RCC 7860 (cell line): Measurements from ENCODE around the gene TSPAN7.

Experiments
- DNase-seq: peaks from one replicate; pipeline ENCODE4 v3.0.0-alpha.2; 2015; ENCODE audit warnings: low spot score
- FAIRE-seq: peaks from 2 replicates; lab custom pipeline; 2012; peaks lifted over from hg19 to GRCh38; lab: Jason Lieb, UNC

Gene TSPAN7

DNA sequence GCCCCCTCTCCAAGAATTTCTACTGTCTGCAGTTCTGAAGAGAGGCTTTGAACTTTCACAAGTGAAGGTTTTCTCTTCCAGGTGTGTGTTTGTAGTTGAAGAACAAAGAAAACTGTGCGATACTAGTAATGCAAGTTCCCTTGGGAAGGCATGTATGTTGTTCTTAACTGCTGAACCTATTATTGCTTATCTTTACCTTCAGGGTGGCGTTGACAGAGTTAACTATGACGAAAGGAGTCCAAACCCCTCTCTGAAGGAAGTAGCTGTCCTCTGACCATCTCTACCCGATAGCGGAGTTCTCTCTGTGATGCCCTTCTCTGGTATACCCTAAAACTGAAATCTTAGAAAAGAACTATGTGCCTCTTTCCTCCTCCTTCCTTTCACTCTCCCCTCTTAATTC is 79.9 kb downstream of the TSPAN7 start:
- FAIRE-seq = no peak
- no peak for DNase-seq

DNA sequence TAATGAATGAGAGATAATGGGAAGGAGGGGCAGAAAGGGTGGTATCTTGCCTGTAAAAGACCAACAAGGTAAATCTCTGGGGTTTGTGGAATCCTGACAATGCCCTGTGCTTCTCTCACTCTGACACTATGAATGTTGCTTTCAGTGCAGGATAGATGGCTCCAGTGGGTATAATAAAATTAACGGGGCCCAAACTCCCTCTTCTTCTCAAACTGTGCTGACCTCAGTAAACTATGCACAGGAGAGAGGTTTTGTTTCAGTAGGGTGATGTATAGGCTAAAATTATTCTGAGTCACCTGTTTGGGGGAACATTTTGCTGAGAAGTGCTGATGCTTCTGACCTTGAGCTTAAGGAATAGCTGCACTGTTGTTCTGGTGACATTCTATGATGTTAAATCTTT is 82.6 kb downstream of the TSPAN7 start:
- no peak for FAIRE-seq

DNA sequence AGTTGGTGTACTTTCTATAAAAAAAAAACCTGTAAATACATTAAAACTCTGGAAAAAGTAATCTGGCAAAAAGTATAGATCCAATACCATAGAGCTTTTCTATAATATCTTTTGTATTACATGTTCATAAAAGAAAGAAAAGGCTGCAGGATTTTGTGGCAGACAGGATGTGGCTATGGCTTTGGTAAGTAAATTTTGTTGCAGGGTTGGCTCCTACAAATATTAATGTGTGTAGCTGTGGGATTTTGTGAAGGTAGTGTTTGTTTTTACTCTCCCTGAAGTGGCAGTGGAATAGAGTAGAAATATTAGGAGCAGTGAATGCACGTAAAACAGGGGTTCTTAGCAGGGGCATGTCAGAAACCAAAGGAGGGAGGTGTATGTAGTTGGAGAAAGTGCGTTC is 84.8 kb downstream of the TSPAN7 start:
- DNase-seq = no peak
- no peak for FAIRE-seq

More for the DNA sequence above, 82.6 kb downstream of the TSPAN7 start:
- no peak for DNase-seq

DNA sequence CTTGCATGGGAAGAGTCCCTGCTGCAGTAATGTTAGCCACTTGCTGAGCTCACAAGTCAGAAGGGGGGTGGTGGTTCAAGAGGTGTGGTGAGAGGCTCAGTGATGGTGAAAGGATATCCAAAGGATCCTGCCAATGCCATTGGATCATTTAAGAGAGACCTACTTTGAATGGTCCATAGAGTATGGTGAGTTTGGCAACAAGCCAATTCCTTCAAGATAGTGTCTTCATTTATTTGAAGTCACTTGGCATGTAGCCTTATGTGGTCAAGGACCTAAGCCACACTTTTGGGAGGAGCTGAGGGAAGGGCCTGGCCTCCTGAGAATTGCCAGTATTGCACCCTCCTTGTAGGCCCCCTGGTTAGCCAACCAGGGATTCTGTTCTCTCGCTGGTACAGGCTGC is 87.9 kb downstream of the TSPAN7 start:
- DNase-seq (no peak), FAIRE-seq (no peak)

DNA sequence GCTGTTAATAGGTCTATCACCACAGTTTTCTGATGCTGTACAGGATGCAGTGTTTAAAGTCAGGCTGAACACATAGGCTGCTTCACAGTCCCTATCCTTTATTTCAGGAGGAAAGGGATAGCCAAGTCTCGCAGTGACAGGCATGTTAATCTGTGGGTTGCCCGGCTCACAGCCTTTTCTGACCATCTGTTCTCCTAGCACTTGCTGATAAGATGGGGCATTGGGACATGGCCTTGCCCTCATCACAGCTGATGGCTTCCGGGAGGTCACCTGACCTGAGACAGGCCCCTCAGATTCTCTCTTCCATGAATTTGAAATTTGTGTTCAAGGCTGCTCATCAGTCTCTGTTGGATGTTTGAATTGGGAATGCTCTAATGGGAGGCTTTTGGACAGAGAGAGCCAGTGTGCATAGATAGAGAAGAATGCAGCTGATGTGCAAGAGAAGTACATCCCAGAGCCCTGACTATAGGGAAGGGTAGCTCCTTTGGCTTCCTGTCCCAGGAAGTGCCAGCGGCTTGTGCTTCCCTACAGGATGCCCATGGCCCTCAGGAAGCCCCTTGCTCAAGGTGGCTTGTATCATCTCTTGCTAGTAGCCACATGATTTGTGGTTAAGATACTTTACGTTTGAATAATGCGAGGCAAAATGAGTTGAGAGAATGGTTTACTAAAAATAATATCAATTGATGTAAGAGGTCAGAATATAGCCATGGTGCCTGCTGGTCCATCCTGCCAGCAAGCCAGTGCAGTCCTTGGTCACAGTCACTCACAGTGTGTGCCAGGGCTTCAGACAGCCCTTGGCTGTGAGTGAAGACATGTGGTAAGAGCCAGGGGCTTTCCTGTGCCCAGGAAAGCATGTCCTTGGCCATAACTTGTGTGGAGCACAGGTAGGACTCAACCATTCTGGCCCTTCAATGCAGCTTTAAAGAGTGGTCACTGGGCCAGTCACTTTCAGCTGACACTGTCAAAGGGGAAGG is 88.6 kb downstream of the TSPAN7 start:
- no peak for DNase-seq
- FAIRE-seq = no peak

DNA sequence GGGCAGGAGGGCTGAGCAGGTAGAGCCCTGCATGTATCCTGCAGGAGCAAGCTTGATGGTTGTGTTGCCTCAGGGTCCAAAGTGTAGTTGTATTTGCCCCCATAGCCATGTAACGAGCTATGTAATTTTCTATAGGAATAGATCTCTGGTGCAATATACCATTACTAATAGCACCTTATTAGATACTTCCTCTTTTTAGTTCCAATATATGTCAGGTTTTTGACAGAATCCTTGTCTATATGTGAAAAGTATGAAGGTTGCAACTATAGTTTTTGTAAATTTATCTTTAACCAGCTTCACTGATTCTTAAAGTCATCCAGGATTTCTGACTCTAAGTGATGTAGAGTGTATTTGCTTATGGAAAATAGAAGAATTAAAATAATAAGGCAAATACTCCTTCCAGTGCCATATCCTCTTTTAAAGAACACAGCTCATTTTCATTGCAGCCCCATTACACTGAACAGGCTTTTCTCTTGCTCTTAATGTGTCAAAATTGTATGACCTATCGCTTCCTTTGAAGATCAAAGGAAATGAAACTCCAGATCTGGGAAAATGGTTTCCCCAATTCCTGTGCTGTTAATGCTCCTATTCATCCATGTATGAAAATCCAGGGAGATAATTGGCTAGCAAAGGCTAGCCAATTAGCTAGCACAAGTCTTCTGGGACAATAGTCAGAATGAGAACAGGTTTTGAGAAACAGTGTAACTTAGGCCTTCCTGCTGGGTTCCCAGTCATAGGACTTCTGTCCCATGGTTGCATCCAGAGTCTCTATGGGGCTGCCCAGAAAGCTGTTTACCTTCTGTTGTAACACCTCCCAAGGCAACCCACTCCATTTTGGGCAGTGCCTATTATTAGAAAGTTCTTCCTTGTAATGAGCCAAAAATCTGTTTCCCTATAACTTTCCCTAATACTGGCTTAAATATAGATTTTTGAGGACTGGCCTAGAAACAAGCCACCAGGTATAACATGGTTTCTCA is 90.6 kb downstream of the TSPAN7 start:
- FAIRE-seq (no peak), DNase-seq (no peak)

DNA sequence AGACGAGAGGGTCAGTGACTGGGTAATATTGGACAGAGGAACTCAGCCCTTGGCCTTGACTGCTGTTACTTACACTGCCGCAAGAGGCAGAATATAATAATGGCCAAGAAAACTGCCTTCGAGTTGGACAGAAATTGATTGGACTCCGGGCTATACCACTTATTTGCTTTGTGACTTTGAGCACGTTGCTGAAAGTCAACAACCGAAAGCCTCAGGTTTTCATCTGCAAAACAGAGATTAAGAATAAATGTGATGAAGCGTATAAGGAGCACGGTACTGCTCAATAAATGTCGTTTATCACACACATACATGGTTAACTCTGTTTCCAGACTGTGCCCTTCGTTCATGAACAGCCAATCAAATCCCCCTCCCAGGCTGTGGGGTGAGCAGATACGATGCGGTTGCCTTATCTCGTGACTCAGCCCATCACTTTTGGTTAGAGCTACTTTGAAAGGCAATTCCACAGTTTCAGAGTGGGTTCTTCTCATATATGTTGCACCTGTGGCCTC is 91.6 kb downstream of the TSPAN7 start:
- FAIRE-seq = no peak

DNA sequence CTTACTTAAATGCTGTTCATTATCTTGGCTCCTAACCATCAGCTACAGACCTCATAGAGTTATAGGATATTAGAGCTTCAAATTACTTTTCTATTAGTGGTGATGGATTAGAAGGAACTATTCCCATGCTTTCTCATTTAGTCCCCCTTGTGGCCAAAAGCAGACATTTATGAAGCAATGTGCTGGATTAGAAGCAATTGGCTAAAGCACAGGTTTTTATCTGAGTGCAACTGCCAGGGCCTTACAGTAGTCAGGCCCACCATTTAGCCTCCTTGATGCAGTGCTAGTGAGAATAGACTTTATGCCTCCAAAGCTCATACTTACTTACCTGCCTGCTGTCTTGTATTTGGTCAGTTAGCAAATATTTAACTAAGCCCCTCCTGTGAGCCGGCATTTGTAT is 93.0 kb downstream of the TSPAN7 start:
- DNase-seq = no peak
- no peak for FAIRE-seq

More for the DNA sequence above, 91.6 kb downstream of the TSPAN7 start:
- DNase-seq = no peak

DNA sequence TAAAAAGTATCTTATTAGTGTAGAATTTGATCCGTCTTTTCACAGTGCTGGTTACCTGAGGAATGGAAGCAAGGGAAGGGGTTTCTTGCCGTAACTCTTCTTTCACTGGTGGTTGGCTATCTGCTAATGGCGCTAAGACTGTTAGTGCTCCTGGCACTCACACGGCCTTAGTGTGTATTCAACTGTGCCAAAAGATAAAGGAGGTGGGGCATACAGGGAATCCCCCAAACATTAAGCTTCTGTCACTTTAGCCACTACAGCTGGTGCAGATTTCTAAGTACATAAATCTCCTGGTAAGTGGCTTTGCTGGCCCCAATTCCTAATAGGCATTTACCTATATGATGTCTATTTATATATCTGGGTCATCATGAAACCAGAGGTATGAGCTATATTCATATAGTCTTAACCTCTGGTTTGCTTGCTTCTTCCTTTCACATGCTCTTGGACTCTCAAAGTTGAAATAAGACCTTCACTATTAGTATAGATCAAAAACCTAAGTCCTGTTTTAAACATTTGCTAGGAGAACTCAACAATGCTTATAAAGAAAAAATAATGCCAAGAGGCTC is 95.1 kb downstream of the TSPAN7 start:
- FAIRE-seq (no peak), DNase-seq (no peak)

DNA sequence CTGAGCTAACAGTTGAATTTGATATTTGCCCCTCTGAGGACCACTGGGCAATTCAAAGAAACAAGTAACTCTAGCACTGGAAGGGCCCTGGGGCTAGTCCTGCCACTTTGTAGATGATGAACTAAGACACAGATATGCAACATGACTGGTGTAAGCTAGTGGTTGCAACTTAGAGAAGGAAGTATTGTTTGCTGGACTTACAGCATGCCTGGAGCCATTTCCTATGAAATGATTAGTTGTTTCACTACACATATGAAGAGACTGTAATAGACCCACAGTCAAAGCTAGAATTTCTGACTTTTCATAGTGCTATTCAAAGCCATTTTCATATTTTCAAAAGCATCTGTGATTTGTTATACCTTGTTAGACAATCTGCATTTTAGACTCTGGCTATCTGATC is 96.2 kb downstream of the TSPAN7 start:
- FAIRE-seq (no peak), DNase-seq (no peak)

DNA sequence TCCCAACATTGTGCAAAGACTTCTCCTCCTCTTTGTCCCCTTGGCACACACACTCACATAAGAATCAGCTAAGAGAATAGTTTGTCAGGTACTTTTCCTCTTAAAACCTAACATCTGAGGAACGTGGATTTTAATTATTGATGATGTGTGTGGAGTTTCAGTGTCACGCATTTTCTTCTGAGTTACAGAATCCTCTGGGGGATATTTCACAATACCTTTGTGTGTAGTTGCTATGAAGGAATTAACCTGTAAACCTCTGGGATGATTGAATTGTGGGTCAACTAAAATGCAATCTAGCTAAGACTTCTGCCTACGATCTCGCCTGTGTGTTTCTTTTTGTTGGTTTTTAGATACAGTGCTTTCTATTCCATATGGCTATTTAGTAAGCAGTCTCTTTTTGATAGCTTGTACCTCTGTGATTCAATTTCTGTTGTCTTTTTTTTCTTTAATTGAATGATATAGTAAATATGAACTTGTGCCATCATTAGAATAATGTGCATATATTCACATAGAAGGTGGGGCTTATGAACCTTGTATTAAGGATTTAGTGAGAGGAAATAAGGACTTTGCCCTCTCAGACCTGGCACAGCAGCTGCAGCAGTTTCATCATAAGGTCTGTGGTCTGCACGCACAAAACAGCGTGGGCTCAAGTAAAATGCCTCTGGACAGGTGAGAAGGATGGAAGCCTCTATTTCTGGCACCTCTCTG is 99.2 kb downstream of the TSPAN7 start:
- FAIRE-seq = no peak
- DNase-seq = no peak

DNA sequence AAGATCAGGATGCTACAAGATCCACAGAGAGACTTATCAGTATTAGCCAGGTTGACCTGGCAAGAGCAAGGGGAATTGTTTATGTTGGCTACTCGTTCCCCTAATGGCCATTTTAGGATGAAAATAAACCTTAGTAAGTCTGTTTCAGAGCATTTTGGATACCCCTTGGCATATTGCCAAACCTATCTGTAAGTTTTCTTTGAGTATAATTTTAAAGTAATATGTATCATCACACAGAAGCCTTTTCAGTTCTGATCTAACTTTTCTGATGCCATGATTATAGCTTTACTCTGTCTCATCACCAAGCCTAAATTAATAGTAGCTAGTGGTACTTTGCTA is 99.7 kb downstream of the TSPAN7 start:
- DNase-seq (no peak), FAIRE-seq (no peak)

DNA sequence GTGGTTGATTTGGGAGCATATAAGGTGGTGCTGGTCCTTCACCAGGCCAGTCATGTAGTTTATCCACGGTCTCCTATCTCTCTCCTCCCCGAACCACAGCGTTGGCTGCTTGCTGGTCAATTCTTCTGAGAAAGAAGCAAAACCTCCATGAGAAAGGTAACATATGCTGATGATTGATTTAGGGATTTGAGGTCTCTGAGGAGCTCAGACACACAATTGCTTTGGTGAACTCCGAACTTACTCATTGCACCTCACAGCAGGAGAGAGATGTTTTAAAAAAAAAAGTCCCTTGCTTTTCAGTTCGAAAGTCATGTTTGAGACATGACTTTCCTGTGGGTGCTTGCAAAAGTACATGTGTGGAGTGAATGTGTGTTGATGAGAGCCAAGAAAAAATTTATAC is 100.2 kb downstream of the TSPAN7 start:
- DNase-seq (no peak), FAIRE-seq (no peak)

DNA sequence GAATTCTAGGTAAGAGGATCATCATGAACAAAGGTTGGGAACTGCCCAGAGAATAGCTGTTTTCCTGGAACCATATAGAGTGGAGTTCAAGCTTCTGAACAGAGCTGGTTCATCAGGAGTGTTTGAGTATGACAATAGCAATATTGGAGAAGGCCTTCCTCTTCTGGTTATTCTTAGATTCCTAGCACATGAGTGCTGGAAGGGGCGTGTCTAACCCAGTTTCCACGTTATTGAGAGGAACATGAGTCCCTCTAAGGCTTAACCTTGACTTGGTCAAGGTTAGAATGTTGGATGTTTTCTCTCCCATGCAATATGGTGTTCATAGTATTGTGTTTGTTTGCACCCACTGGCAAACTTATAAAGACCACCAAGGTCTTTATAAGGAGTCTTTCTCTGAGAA is 101.3 kb downstream of the TSPAN7 start:
- no peak for FAIRE-seq
- DNase-seq = no peak

DNA sequence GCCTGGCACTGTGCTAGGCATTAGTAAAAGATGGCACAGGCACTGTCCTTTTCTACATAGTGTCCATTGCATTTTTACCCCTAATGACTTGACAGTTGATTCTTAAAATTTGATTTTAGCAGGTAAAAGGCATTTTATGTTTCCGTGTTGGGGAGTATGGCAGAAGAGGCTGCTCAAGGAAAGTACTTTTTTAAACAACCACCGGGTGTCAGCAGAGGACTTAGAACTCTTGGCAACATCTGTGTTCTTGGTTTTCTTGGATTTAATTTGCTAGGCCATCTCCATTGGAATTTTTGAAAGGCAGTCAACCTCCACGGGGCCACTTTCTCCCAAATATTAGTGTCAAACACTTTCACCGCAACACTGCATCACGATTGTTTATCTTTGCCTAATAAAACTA is 102.9 kb downstream of the TSPAN7 start:
- FAIRE-seq (no peak), DNase-seq (no peak)

DNA sequence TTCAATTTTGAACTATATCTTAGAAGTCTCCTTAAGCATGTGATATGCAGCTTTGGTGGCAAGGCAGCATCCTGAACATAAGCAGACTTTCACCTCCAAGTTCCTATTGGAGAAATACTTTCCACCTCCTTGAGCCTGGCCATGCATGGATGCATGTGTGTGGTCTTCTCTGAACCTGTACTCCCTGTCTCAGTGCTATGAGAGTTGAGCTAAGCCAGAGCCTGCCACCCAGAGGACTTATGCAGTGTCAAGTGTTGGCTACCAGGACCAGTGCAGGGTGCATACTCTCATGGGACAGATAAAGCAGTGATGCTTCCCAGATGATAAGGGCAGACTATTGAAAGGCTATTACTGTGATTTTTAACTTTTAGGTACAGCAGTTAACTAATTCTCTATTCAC is 105.6 kb downstream of the TSPAN7 start:
- DNase-seq (no peak), FAIRE-seq (no peak)

DNA sequence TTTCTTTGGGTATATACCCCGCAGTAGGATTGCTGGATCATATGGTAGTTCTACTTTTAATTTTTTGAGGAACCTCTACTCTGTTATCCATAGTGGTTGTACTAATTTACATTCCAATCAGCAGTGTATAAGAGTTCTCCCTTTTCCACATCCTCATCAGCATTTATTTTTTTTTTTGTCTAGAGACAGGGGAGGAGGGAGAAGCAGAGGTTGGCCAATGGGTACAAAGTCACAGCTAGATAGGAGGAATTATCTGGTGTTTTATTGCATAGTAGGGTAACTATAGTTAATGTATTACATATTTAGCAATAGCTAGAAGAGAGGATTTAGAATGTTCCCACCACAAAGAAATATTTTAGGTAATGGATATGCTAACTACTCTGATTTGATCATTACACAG is 107.4 kb downstream of the TSPAN7 start:
- DNase-seq = no peak
- no peak for FAIRE-seq

DNA sequence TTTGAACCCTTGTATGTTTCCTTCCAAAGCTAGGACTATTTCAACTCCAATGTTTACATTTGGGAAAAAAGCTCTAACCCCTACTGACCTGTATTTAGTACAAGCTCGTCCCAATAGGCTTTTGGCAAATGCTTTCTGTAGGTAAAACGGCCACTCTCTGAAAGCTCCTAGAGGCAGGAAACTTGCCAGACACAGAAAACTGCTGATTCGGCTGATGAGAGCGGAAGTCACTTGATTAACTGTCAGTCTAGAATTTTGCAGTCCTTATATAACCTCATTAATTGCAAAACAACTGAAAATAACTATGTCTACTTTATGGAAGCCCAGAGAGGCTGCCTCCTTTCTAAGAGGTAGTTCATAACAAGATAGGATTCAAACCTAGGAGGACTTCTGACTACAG is 108.1 kb downstream of the TSPAN7 start:
- no peak for DNase-seq
- no peak for FAIRE-seq

DNA sequence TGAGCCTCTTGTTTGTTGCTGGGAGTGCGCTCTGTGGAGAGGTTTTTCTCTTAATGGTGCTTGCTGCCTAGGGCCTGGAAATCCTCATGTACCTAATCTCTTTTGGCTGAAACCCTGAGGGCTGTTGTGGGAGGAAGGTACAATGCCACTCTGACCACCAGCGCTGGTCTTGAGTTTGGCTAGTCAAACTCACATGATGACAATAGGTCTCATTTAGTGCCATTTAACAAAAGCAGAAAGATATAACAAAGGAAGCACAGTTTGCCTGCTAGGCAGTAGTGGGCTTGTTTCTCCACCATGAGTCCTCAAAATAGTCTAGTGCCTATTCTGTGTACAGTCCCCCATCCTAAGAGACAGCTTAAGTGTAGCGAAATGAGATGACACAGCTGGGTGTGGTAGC is 111.3 kb downstream of the TSPAN7 start:
- FAIRE-seq = no peak
- no peak for DNase-seq

DNA sequence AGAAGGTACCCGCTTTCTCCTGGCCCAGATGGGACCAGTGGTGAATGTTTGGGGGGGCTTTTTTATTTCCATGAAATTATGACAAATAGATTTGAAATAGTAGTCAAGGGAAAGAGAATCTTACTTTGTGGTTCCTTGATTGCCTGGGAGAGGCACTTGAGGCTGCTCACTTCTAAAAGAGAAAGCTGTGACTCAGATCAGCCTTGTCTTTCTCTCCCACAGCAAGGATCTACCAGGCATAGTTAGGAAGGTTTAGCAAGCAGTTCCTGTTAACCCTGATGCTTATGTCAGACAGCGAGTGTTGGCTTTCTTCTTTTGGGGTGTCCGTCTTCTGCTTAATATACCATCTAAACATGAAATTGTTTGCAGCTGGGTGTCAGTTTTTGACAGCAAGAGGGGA is 114.5 kb downstream of the TSPAN7 start:
- no peak for FAIRE-seq
- no peak for DNase-seq

DNA sequence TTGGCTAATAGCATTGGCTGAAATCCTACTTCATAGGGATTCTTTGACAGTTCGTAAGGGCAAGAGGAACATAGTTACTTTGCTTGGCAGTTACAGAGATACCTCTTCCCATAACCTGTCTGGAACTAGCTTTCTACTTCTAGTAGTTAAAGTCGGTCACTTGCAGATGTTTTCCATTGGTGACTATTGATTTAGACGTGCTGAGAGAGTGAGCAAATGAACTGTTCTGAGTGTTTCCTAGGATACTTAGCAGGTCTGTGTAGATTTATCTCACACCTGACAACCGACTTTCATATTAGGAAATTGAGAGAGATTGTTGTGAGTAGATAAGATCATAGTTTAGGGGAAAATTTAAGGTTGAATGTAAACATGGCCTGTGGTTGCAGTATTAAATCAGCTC is 116.8 kb downstream of the TSPAN7 start:
- DNase-seq (no peak), FAIRE-seq (no peak)
